GM12874 (cell line): Measurements from ENCODE around the gene SFSWAP.

Source experiments
- CTCF ChIP-seq: IDR thresholded peaks from 2 replicates; pipeline ENCODE4 v1.5.1; 2011; ENCODE audit warnings: low read depth, mild to moderate bottlenecking, control low read depth, low read length, moderate library complexity; ENCODE audit not compliant: insufficient read depth

SFSWAP gene

DNA sequence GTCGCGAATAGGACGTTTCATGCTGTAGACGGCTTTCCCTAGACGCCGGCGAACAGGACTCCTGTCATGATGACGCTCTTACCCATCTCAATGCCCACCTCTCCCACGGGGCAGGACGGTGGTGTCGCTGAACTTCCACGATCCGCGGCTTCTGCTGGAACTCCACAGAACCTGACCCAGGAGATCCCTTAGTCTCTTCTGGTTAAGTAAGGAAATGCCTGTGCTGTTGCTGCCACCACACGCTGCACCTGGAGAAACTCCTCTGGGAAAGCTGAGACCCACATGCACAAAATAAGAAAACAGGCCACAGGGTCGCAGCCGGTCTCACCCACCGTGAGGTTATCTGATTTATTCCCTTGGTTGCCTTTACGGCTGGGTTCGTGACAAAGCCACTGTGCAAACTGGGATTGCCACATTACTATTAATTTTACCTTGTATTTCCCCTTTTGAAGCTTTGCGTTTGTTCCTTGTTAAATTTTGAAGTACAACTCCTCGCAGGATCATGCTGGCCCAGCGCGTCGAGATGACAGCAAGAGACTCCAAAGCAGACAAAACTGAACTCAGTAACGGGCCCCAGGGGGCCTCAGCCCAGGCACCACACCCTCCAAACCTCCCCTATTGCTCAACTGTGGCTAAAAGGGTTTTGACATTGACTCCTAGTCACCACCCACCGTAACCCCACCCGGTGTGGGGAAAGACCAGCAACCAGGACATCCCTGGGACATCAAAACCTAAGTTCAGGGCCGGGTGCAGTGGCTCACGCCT lies 108.1 kb downstream of the SFSWAP start:
- no peak for TF ChIP-seq CTCF

GRCh38 chr12:131824450-131824849 lies 113.6 kb downstream of the SFSWAP start:
- TF ChIP-seq CTCF, result no peak

DNA sequence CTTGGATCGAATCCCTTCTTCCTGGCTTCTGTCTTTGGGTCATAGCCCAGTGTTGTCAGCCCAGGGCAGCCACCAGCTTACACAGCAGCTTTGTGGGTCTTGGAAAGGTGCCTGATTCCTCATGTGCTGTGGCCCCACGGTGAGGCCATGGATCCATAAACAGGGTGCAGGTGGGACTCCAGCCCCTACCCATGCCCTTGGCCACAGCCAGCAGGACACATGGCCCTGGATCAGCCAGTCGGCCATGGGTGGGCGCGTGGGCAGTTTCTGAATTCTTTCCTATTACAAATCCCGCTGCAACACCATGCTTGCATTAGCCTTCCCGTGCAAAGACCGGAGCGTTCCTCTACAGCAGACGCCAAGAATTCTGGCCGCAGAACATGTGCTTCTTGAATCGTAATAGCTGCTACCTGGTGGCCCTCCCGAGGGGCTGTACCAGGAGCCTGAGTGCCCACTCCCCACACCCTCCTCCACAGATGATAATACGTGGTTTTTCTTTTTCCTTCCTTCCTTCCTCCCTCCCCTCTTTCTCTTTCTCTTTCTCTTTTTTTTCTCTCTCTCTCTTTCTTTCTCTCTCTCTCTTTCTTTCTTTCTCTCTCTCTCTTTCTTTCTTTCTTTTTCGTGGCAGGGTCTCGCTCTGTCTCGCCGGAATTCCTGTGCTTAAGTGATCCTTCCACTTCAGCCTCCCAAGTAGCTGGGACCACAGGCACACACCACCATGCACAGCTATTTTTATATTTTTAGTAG lies 114.4 kb downstream of the SFSWAP start:
- no peak for TF ChIP-seq CTCF

GRCh38 chr12:131826097-131826928 lies 115.4 kb downstream of the SFSWAP start:
- no peak for TF ChIP-seq CTCF

GRCh38 chr12:131827961-131828534 lies 117.2 kb downstream of the SFSWAP start, which contains the start of gene MMP17:
Gene MMP17 (plus strand): TSS chr12:131828393. CDS start chr12:131828495, 102 bp downstream.
- peak; percentile 41 for TF ChIP-seq CTCF

DNA sequence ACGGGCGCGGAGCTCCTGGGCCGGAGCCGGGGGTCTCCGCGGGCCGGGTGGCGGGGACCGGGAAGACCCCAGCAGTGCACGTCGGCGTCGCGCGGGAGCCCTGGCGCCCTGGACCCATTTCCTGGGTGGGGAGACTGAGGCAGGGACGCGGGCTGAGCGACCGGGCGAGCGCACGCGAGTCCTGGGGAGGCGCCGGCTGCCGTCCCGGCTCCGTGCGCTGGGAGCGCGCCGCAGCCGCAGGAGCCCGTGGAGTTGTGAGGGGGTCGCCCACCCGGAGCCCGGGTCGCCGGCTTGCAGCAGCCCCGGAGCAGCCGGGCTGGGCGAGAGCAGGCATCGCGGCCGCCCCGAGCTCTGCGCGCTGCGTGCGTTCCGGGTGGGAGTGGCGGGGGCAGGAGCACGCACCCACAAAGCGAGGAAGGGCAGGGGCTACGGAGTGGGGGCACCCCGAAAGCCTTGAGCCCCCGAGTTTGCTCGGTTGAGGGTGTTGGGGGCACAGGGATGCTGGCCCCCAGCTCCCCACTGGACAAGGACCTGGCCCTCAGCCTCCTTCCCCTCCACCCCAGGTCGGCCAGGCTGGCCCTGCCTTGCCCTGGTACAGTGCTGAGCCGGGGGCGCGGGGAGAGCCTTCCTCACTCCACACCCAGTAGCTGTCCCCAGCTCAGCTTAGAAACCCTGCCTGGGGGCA lies 117.9 kb downstream of the SFSWAP start:
- no peak for TF ChIP-seq CTCF
